Measurements from ENCODE around the gene EHBP1L1.

Gene EHBP1L1

GRCh38 chr11:65575568-65576231 lies at the start of gene EHBP1L1:
Gene EHBP1L1, plus strand, starts transcription at chr11:65576053. Its CDS starts 250 bp downstream, at chr11:65576303.
- DNase-seq: peak; percentile 80

- DNase-seq: no peak
Observed at GRCh38 chr11:65526744-65527143, 49.1 kb upstream of the EHBP1L1 start.

GRCh38 chr11:65528819-65529350 lies 47.0 kb upstream of the EHBP1L1 start:
- DNase-seq: no peak

DNA sequence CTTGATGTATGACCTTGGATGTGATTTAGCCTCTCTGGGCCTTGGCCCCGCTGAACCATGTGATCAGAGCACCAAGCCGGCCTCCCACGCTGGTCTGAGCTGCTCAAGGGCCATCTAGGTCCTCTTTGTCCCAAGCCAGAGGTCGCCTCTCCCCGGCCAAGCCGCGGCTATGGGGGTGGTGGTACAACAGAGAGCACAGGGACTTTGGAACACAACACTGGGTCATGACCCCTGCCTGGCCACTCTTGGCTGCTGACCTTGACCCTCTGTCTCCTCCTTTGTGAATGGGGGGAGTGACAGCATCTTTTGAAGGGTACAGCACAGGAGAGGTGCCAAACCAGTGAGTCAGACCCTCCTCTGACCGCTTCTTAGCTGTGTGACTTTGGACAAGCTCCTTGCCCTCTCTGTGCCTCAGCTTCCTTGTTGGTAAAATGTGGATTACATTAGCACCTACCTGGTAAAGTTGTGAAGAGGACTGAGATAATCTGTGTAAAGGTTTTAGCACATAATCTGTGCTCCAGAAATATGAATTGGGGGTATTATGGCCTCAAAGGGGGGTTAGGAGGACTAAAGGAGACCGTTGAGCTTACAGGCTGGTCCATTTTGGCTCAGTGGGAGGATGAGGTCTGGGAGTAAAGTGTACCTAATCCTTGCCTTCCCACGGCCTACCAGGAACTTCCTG lies 46.2 kb upstream of the EHBP1L1 start:
- DNase-seq: no peak

DNA sequence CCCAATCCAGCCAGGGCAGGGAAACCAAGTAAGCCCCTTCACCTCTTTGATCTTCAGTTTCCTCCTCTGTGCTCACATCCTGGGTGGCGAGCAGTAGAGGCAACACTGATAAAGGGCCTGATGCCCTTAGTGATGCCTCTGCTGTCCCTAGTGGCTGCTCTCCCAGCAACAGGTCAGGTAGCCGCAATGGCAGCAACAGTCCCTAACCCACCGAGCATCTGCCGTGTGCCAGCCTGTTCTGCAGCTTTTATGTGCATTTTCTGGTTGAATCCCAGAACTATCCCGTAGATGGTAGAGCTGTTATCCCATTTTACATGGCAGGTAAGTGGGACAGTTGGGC lies 45.7 kb upstream of the EHBP1L1 start:
- peak; percentile 11 for DNase-seq

DNA sequence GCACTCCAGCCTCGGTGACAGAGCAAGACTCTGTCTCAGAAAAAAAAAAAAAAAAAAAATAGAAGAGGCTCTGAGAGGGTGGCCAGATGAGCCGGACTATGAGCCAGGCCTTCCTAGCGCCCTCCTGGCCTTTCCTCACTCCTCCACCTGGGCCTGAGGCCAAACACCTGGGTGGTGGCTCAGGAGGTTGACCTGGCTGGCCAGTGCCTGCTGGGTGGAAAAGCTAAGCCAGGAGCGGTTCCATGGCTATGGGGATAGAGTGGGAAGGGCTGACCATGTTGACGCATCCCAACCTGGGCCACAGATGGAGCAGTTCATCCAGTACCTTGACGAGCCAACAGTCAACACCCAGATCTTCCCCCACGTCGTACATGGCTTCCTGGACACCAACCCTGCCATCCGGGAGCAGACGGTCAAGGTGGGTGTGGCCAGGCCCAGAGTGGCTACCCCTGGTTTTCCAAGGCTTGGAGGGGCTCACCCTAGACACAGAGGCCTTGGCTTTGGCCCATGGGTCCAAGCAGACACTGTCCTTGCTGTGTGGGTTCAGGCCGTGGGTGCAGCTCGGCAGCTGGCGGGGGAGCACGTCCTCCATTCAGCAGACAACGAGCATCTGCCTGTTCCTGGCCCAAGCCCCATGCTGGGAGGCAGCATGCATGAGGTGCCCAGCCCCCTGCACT lies 43.3 kb upstream of the EHBP1L1 start:
- no peak for DNase-seq

DNA sequence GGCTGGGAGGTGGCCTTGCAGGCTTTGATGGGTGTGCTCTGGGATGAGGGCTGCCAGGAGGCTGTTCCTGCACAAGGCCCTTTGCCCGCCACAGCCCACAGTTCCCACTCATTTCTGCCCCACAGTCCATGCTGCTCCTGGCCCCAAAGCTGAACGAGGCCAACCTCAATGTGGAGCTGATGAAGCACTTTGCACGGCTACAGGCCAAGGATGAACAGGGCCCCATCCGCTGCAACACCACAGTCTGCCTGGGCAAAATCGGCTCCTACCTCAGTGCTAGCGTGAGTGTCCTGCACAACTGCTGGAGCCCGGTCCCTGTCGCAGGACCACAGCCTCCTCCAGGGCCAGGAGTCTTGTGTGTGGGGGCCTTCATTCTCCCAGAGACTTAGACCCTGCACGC lies 40.8 kb upstream of the EHBP1L1 start:
- no peak for DNase-seq

DNA sequence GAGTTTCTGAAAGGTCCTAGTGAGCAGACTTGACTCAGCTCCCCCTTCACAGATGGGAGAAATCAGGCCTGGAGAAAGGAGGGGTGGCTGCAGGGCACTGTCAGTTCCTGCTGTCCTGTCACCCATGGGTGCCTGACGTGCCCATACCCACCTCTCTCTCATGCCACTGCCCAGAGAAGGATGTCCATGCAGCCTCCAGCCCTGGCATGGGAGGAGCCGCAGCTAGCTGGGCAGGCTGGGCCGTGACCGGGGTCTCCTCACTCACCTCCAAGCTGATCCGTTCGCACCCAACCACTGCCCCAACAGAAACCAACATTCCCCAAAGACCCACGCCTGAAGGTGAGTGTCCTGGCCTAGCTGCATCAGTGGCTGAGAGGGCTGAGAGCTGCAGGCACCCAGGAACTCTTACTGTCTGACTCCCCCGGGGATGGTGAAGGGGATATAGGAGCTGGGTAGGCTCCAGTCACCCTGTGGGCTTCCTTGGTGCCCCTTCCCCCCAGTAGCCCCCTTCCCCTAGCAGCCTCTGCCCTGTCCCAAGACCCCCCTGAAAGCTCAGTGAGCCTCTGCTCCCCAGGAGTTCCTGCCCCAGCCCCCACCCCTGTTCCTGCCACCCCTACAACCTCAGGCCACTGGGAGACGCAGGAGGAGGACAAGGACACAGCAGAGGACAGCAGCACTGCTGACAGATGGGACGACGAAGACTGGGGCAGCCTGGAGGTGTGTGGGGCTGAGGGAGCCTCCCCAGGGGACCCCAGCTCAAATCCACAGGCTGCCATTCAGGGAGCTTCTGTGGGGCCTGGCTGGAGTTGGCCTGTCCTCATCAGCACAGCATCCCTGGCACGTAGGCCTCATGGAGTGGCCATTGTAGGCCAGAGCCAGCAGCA lies 39.2 kb upstream of the EHBP1L1 start:
- no peak for DNase-seq

GRCh38 chr11:65537296-65537597 lies 38.6 kb upstream of the EHBP1L1 start:
- no peak for DNase-seq

DNA sequence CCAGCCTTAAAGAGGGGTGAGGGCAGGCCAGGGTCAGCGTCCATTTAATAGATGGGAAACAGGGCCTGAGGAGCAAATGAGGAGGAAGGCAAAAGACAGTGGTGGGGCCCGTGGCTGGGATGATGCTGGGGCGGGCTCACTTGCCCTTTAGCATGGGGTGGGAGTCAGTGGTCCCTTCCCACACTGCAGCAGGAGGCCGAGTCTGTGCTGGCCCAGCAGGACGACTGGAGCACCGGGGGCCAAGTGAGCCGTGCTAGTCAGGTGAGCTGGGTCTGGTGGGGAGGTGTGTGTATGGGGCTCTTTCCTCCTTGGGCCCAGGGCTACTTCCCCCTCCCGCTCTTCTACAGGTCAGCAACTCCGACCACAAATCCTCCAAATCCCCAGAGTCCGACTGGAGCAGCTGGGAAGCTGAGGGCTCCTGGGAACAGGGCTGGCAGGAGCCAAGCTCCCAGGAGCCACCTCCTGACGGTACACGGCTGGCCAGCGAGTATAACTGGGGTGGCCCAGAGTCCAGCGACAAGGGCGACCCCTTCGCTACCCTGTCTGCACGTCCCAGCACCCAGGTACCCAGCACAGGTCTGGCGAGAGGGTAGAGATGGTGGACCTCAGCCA lies 38.1 kb upstream of the EHBP1L1 start:
- DNase-seq: no peak

- no peak for DNase-seq
Observed at GRCh38 chr11:65538232-65538914, 37.5 kb upstream of the EHBP1L1 start.

DNA sequence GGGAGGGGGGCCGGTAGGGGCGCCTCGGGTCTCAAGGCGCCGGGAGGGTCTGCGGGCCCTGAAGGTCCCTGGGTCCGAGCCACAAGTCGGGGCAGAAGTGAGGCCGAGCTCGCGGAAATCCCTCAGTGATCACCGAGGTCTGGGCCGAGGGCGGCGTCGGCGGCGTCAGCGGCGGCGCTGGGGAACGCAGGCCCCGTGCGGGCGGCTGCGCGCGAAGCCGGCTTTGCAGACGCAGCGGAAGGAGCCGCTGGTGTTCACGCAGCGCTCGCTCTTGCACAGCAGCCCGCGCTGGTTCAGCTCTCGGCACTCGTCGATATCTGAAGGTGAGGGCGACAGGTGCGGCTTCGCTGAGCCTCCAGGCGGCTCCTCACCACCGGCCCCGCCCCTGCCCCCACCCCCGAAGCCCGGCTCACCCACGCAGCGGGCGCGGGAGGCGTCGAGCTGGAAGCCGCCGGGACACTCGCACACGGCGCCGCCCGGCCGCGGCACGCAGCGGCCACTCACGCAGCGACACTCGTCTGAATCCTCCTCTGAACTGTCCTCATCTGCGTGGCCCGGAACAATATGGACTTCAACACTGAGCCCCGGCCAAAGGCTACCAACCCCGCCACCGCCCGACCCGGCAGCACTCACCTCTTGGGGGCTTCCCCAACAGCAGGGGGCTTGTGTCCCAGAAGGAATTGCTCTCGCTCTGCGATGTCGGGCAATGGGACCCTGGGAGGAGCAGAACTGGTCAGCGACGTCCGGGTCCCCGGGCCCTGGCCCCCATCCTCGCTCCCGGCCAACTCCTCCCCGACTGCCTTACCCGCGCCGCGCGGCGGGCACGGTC lies 36.7 kb upstream of the EHBP1L1 start:
- no peak for DNase-seq

GRCh38 chr11:65539744-65540289 lies 36.0 kb upstream of the EHBP1L1 start:
- no peak for DNase-seq

DNA sequence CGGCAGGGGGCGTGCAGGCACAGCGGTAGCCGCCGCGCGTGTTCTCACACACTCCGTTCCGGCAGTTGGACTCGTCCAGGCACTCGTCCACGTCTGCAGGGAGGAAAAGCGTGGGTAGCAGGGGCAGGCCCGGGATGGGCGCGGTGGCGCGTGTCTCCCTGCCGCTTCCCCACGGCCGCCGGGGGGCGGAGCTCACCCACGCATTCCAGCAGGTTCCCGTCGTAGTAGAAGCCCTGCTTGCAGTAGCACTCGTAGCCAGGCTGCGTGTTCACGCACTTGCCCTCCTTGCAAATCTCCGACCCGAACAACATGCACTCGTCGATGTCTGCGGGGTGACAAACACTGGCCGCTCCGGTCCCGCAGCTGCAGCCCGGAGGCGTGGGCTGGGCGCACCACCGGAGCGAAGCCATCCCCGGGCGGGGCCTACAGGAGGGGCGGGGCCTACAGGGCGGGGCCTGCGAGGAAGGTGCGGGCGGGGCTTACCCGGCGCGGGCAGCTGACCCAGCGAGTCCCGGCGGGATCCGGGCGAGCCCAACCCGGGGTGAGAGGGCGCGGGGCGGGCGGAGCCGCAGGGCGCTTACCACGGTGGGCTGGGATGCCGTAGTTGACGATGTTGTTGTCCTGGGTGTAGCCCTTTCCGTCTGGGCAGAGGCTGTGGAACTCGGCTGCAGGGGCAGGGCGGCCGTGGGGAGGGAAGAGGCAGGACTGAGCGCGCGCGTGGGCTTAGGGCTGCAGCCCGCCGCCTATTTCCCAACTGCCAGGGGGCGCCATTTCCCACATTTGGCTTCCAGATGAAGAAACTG lies 35.4 kb upstream of the EHBP1L1 start:
- peak; percentile 80 for DNase-seq

DNA sequence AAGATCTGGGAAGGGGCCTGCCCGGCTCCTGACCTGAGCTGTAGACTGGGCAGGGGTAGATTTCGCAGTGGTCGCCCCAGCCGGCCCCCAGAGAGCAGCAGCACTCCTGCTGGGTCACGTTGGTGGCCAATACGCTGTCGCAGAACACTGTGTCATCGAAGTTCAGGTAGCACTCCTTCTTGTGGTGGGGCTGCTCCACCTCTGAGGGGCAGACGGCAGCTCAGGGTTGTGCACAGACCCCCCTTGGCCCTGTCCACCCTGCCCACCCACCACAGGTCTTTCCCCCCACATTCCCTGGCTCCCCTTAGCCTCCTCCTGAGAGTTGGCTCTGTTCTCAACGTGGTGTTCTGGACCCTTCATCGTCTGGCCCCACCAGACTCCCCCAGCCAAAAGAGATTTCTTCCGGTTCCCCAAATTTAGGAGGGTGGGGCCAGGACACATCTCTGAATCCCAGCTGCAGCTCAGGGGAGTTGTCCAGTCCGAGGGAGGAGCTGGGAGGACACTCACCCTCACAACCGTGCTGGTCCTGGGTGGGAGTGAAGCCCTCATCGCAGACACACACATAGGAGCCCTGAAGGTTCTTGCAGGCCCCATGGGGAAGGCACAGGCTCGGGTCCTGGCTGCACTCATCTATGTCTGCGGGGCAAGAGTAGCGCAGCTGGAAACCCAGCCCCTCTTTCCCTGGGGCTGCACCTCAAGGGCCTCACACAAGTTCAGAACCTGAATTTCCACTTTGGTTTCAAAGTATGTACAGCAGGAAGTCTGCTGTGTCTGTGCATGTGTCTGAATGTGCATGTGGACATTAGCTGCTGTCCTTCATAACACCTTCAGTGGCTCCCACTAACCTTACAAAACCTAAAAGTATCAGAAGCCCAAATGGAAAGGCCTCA lies 34.5 kb upstream of the EHBP1L1 start:
- DNase-seq: no peak

DNA sequence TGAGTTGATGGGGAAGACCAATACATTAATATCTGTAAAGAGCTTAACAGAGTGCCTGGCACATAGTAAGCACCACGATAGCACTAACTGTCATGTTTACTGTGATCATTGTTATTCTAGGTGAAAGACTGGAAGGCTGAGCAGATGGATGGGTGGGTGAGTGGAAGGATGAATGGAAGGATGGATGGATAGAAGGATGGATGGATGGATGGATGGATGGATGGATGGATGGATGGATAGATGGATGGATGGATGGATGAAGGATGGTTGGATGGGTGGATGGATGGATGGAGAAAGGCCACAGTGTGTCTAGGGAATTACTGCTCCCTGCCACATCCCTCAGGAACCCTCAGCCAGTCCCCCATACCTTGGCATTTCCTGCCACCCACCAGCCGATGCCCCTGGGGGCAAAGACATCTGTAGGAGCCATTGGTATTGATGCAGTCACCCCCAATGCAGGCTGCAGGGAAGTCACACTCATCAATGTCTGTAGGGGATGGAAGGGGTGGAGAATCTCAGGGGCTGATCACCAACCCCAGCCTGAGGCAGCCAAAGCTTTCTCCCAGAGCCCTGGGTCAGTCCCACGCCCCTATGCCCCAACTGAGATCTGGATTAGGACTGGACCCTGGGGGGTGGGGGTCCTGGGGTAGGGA lies 33.0 kb upstream of the EHBP1L1 start:
- no peak for DNase-seq

DNA sequence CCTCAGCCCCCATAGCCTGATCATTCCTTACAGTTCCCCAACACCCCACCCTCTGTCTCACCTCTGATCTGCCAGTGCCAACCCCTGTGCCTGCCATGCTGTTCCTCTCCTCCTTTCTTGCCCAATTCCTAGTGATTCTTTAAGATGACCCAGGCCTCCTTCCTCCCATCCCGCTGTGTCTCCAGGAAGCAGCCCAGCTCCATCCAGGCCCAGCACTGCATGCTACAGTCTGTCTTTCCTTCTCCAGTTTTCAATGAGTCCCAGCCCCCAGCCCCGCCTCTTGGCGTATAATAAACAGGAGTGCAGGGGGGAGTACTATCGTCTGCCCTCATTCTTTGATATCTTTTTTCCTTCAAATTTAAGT lies 30.0 kb upstream of the EHBP1L1 start:
- DNase-seq: no peak

DNA sequence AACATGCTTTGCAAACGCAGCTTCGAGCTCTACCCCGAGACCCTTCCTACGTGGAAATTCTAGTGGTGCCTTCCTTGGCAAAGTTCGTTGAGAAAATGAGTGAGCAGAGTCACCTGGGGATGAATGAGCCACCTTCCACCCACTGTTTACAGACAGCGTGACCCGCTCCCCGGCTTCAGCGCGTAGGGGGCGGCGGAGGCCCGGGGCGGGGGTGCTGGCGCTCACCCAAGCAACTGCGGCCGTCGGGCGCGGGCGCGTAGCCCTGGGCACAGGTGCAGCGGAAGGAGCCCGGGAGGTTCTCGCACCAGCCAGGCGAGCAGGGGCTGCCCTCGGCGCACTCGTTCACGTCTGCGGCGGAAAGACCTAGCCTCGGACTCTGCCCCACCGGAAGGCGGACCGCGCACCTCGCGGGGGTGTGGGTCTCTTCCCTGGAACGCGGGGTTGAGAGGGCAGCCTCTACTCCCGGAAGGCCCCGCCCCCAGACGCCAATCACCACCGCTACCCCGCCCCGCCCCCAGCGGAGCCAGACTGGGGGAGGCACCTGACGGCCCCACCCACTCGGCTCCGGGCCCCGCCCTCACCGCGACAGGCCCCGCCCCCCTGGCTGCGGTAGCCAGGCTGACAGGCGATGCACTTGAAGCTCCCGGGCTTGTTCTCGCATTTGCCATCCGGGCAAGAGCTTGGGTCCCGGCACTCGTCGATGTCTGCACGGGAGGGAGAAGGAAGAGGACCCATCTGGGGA lies 29.5 kb upstream of the EHBP1L1 start:
- peak; percentile 64 for DNase-seq
